ENCODE data around the gene SSUH2.
"Not testable (repeated sequence)": the region's sequence is repeated elsewhere in the genome, so short reads cannot be mapped to it uniquely, and the experiment has no call there.

Gene SSUH2

GRCh38 chr3:8658306-8659212 lies 14.0 kb upstream of the SSUH2 start:
- DNase-seq (ENCODE audit: low read depth): no peak

GRCh38 chr3:8657804-8658305 lies 13.3 kb upstream of the SSUH2 start:
- no peak for DNase-seq (ENCODE audit: low read depth)

- DNase-seq (ENCODE audit: low read depth): no peak
Measured at GRCh38 chr3:8656240-8656639, 11.6 kb upstream of the SSUH2 start.

- DNase-seq (ENCODE audit: low read depth): no peak
Measured at GRCh38 chr3:8655387-8655835, 10.8 kb upstream of the SSUH2 start.

GRCh38 chr3:8654572-8655329 lies 10.2 kb upstream of the SSUH2 start:
- not testable (repeated sequence) for DNase-seq (ENCODE audit: low read depth)

GRCh38 chr3:8653800-8654408 lies 9.3 kb upstream of the SSUH2 start:
- no peak for DNase-seq (ENCODE audit: low read depth)

GRCh38 chr3:8652324-8652987 lies 7.9 kb upstream of the SSUH2 start:
- no peak for DNase-seq (ENCODE audit: low read depth)

- DNase-seq (ENCODE audit: low read depth): no peak
Measured at GRCh38 chr3:8651418-8652323, 7.1 kb upstream of the SSUH2 start.

GRCh38 chr3:8650583-8651416 lies 6.2 kb upstream of the SSUH2 start:
- no peak for DNase-seq (ENCODE audit: low read depth)

GRCh38 chr3:8649757-8650156 lies 5.2 kb upstream of the SSUH2 start:
- DNase-seq (ENCODE audit: low read depth): no peak

- no peak for DNase-seq (ENCODE audit: low read depth)
Measured at GRCh38 chr3:8648909-8649741, 4.5 kb upstream of the SSUH2 start.

GRCh38 chr3:8647137-8647985 lies 2.8 kb upstream of the SSUH2 start:
- no peak for DNase-seq (ENCODE audit: low read depth)

- DNase-seq (ENCODE audit: low read depth): no peak
Measured at GRCh38 chr3:8646313-8646938, 1.8 kb upstream of the SSUH2 start.

GRCh38 chr3:8645712-8646111 lies 1.1 kb upstream of the SSUH2 start:
- no peak for DNase-seq (ENCODE audit: low read depth)

GRCh38 chr3:8643693-8644365 lies 769 bp downstream of the SSUH2 start:
- no peak for DNase-seq (ENCODE audit: low read depth)

- DNase-seq (ENCODE audit: low read depth): no peak
Measured at GRCh38 chr3:8642001-8642400, 2.6 kb downstream of the SSUH2 start.

GRCh38 chr3:8641472-8641871 lies 3.1 kb downstream of the SSUH2 start:
- DNase-seq (ENCODE audit: low read depth): no peak

Data from stimulated activated CD8-positive, alpha-beta memory T cell treated with anti-CD3 and anti-CD28 coated beads, Interleukin-15, amount 100 ng/mL, for 1 hour (primary cell).